DMS153 treated with DMSO at 0.1 percent for 48 hours (cell line): Measurements from ENCODE around the gene HEMK1.

Experiments
- DNase-seq: peaks from one replicate; lab custom pipeline; 2025; ENCODE audit not compliant: unreplicated experiment; lab: John Stamatoyannopoulos, UW

The HEMK1 gene

GRCh38 chr3:50635066-50635465, 65.7 kb downstream of the HEMK1 start:
- no peak for DNase-seq

- DNase-seq, result no peak
These were observed 67.7 kb downstream of the HEMK1 start for GRCh38 chr3:50637011-50637410.

- DNase-seq, result no peak
These were observed 68.6 kb downstream of the HEMK1 start for GRCh38 chr3:50637945-50638344.

GRCh38 chr3:50639055-50639494, 69.8 kb downstream of the HEMK1 start:
- no peak for DNase-seq

GRCh38 chr3:50642382-50642781, 73.1 kb downstream of the HEMK1 start:
- no peak for DNase-seq

GRCh38 chr3:50644561-50644960, 75.2 kb downstream of the HEMK1 start:
- DNase-seq, result no peak

- no peak for DNase-seq
These were observed 76.1 kb downstream of the HEMK1 start for GRCh38 chr3:50645378-50645777.
